HEK293T (cell line): ENCODE measurements around the gene ZIC2.

Experiments
- ARNT ChIP-seq: fragments of 450-650 bp; IDR thresholded peaks from 2 replicates; pipeline ENCODE4 v1.6.1; 2017; ENCODE audit warnings: mild to moderate bottlenecking
- ELF4 ChIP-seq: fragments of 450-650 bp; IDR thresholded peaks from 2 replicates; pipeline ENCODE4 v1.6.1; 2017; ENCODE audit warnings: antibody characterized with exemption
- FOXA1 ChIP-seq: fragments of 450-650 bp; IDR thresholded peaks from 2 replicates; pipeline ENCODE4 v1.6.1; 2016; ENCODE audit warnings: mild to moderate bottlenecking
- FOXM1 ChIP-seq: fragments of 450-650 bp; IDR thresholded peaks from 2 replicates; pipeline ENCODE4 v1.6.1; 2017; ENCODE audit warnings: mild to moderate bottlenecking, borderline replicate concordance
- HDGF ChIP-seq: fragments of 450-650 bp; IDR thresholded peaks from 2 replicates; pipeline ENCODE4 v1.6.1; 2017; ENCODE audit warnings: antibody characterized with exemption, borderline replicate concordance
- LEF1 ChIP-seq: fragments of 450-650 bp; IDR thresholded peaks from 2 replicates; pipeline ENCODE4 v1.6.1; 2017; ENCODE audit warnings: mild to moderate bottlenecking, borderline replicate concordance
- SP1 ChIP-seq: fragments of 450-650 bp; IDR thresholded peaks from 2 replicates; pipeline ENCODE4 v1.6.1; 2017
- SUZ12 ChIP-seq: fragments of 450-650 bp; IDR thresholded peaks from 2 replicates; pipeline ENCODE4 v1.6.1; 2016; ENCODE audit warnings: mild to moderate bottlenecking
- TARDBP ChIP-seq: fragments of 450-650 bp; IDR thresholded peaks from 2 replicates; pipeline ENCODE4 v1.6.1; 2016

DNA sequence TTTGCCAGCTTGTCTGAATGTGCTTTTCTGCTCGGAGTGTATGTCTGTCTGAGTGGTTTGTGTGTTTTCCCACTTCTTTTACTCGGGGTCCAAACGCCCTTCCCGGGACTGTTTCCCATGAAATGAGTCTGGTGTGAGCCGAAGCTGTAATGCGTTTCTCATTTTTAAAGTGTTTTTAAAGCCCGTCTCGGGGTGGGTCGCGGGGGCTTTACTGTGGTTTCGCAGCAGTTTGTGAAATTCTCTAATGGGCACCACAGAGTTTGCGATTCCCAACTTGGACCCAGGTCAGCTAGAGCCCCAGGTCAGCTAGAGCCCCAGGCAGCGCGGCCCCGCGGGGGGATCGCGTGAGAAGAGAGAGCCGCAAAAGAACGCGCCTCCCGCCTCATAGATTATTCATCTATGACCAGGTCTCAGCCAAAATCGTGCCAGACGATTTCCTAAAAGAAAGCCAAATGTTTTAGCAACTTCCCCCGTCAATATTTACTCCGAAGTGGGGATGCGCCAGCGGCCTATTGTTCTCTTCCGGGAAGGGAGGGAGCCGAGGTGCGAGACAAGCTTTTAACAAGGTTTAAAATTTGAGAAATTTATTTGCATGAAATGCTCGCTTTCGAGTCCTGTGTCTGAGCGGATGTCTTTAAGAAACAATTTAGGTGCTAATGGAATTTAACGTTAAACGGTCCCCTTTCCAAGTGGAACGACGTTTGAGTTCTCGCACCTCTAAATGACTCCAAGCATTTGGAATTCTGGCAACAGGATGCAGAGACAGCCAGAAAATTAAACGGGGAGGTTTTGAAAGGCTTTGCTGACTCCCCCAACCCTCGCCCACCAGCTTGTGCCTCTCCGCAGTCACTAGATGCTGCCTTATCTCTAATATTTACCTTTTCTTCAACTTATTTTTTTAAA lies 2.2 kb downstream of the ZIC2 start:
- TF ChIP-seq LEF1 (no peak), FOXA1 (no peak), ELF4 (no peak), FOXM1 (no peak), TARDBP (no peak), SUZ12 (no peak), SP1 (no peak), ARNT (peak; percentile 92), HDGF (no peak)
